Measurements from ENCODE around the gene XPO5. TPM values are rescaled to one million over a fixed set of nuclear protein-coding genes. Genes with fewer than 3 reads are reported as not detected.

XPO5 gene
- total and polyA plus RNA-seq, 12 donors = 10.9 to 70.6 (median 21.9) TPM

DNA sequence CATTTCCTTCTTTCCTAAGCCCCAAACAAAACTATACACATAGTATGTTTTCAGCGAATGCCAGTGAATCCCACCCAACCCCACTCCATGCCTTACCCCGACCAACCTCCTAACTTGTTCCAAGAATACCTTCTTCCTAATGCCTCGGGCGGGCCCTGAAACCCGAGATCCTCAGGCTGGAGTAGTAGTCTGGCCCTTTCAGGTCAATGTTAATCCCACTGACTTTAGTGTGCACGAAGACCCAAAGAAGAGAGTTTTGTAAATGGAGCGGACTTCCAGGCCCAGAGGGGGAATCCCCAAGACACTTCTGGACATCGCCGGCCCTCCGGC is 59.5 kb downstream of the XPO5 start:
- no peak for TF ChIP-seq POLR2A (IDR thresholded peaks at IDR 0.05)
- TF ChIP-seq, protein P1, sequence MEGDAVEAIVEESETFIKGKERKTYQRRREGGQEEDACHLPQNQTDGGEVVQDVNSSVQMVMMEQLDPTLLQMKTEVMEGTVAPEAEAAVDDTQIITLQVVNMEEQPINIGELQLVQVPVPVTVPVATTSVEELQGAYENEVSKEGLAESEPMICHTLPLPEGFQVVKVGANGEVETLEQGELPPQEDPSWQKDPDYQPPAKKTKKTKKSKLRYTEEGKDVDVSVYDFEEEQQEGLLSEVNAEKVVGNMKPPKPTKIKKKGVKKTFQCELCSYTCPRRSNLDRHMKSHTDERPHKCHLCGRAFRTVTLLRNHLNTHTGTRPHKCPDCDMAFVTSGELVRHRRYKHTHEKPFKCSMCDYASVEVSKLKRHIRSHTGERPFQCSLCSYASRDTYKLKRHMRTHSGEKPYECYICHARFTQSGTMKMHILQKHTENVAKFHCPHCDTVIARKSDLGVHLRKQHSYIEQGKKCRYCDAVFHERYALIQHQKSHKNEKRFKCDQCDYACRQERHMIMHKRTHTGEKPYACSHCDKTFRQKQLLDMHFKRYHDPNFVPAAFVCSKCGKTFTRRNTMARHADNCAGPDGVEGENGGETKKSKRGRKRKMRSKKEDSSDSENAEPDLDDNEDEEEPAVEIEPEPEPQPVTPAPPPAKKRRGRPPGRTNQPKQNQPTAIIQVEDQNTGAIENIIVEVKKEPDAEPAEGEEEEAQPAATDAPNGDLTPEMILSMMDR (IDR thresholded peaks at IDR 0.05) = no peak
- peaks cover 17 to 33% of the 10 kb centered on the region in 2 donors for H3K4me1 ChIP-seq (replicated peaks in 1 of 2)
- H3K27me3 ChIP-seq = no peaks in the 10 kb centered on the region
- no peaks in the 10 kb centered on the region for H3K9me3 ChIP-seq (replicated peaks in 1 of 3)
- peaks cover 0 to 61% of the 10 kb centered on the region in 2 donors for H3K36me3 ChIP-seq (replicated peaks in 1 of 2)
- H3K27ac ChIP-seq = peak overlapping the region in 4 of 5 donors; percentile 77 to 86 (median 81)
- no peak for DNase-seq
- intact Hi-C loops (cut with DNase I) = no loop called here
- WGBS, 4 donors = 0 to 2% (median 1%) methylated on average over 6 to 10 of the region's 10 CpGs
- peak overlapping the region; percentile 38 to 82 (median 61) for H3K4me3 ChIP-seq

DNA sequence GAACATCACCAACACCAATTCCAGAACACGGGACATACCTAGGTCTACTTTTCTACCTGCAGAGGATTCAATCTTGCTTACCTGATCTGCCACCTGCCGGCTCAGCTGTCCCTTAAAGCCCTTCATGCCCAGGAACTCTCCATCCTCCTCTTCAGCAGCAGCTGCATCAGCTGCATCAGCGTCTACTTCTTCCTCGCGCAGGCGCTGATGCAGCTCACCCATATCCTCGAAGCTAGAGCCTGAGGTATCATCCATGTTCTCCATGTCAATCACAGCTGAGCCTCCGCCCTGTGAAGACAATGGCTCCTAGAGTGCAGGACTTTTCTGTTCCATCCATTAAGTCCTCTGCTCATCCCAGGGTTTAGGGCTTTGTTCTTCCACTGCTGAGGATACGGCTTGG is 60.0 kb downstream of the XPO5 start:
- H3K4me3 ChIP-seq = peak overlapping the region; percentile 38 to 82 (median 61)
- whole genome bisulfite sequencing, 4 donors = 52 to 69% (median 63%) methylated on average over 9 of the region's 9 CpGs
- intact Hi-C loops (cut with DNase I) = no loop called here
- no peak for DNase-seq
- no peaks in the 10 kb centered on the region for H3K9me3 ChIP-seq (replicated peaks in 1 of 3)
- peaks cover 0 to 58% of the 10 kb centered on the region in 2 donors for H3K36me3 ChIP-seq (replicated peaks in 1 of 2)
- no peaks in the 10 kb centered on the region for H3K27me3 ChIP-seq
- H3K27ac ChIP-seq = peak overlapping the region in 2 of 5 donors; percentile 77 to 85
- H3K4me1 ChIP-seq (replicated peaks in 1 of 2) = peaks cover 18 to 35% of the 10 kb centered on the region in 2 donors
- TF ChIP-seq POLR2A (IDR thresholded peaks at IDR 0.05) = no peak
- TF ChIP-seq, protein P1 (IDR thresholded peaks at IDR 0.05) = no peak

DNA sequence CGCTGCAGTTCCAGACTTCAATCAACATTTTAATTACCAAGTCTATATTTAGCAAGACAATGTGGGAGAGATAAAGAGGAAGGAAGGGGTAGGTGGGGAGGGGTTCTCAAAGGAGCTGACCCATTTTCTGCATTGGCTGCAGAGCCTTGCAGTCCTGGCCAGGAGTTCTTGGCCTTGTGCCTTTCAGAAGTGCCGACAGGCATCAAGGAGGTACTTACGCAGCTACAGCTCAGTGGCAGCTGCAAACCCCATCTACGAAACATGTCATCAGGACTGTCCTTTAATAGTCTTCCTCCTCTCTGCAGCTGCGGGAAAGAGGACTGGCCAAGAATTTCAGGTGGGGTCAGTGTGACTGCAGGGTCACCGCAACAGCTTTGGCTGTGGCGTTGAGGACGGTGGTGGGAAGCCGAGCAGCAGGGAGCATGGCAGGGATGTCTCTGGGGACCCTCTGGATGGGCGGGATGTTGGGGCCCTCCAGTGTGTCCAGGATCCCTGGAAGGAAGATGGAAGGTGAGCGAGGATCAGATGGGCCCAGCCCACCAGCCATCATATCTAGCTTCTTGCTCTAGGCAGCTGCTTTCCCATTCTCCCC is 63.9 kb downstream of the XPO5 start:
- intact Hi-C loops (cut with DNase I) = no loop called here
- Histone ChIP-seq H3K27me3 (no peaks in the 10 kb centered on the region), H3K36me3 (replicated peaks in 1 of 2) (peaks cover 0 to 43% of the 10 kb centered on the region in 2 donors), H3K9me3 (replicated peaks in 1 of 3) (no peaks in the 10 kb centered on the region), H3K4me1 (replicated peaks in 1 of 2) (peaks cover 26 to 35% of the 10 kb centered on the region in 2 donors), H3K27ac (peak overlapping the region in 2 of 5 donors; percentile 20 to 87), H3K4me3 (no peak overlapping the region)
- WGBS, 4 donors = 70 to 80% (median 77%) methylated on average over 11 of the region's 11 CpGs
- TF ChIP-seq, protein P1 (IDR thresholded peaks at IDR 0.05) = no peak
- DNase-seq = no peak

DNA sequence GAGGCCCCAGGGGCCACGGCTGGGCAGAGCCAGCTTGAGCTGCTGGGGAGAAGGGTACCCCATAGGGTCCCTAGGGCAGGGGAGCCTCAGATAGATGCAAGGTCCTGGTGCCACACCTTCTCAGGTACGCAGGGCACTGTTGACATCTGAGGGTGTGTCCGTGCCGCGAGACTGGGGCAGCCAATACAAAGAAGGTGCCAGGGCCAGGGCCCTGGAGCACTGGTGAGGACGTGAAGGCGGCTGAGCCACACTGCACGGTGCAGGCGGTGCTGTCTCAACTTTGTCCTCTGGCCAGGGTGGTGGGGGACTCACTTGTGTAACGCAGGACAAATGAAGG is 65.0 kb downstream of the XPO5 start:
- H3K4me1 ChIP-seq (replicated peaks in 1 of 2) = peaks cover 23 to 31% of the 10 kb centered on the region in 2 donors
- H3K27ac ChIP-seq = peak overlapping the region; percentile 29 to 95 (median 79)
- DNase-seq = peak in 1 of 7 donors; percentile 68
- peak overlapping the region in 1 of 4 donors; percentile 89 for H3K4me3 ChIP-seq
- intact Hi-C loops (cut with DNase I) = no loop called here
- no peaks in the 10 kb centered on the region for H3K27me3 ChIP-seq
- H3K9me3 ChIP-seq (replicated peaks in 1 of 3) = no peaks in the 10 kb centered on the region
- WGBS, 4 donors = 80 to 92% (median 81%) methylated on average over 5 to 10 of the region's 10 CpGs
- no peak for TF ChIP-seq POLR2A (IDR thresholded peaks at IDR 0.05)
- TF ChIP-seq, protein P1 (IDR thresholded peaks at IDR 0.05) = no peak
- H3K36me3 ChIP-seq (replicated peaks in 1 of 2) = peaks cover 0 to 46% of the 10 kb centered on the region in 2 donors

Data from adrenal gland (tissue), 12 donors.